Measurements from ENCODE around the gene TBX6. TPM values are rescaled to one million over a fixed set of nuclear protein-coding genes. Genes with fewer than 3 reads are reported as not detected.

Gene TBX6
- total and polyA plus RNA-seq, 5 donors from 2014 or later, result 0.29 to 0.42 TPM; not detected in 3

- H3K27me3 Mint-ChIP-seq, result peaks cover 8% of the 10 kb centered on the region
- no peaks in the 10 kb centered on the region for H3K9me3 Mint-ChIP-seq
- H3K4me3 Mint-ChIP-seq, result peak within 1 kb of the TSS; percentile 96 to 100 (median 100)
- H3K27ac Mint-ChIP-seq, result peak within 1 kb of the TSS; percentile 95 to 99 (median 96)
- peaks cover 13% of the 10 kb centered on the region for H3K36me3 Mint-ChIP-seq
- peaks cover 53% of the 10 kb centered on the region for H3K4me1 ChIP-seq (ENCODE audit: control insufficient read depth, insufficient read depth, low read length, poor library complexity, severe bottlenecking)
- H3K27ac ChIP-seq (ENCODE audit: insufficient read depth, low read length, poor library complexity, severe bottlenecking), result peak within 1 kb of the TSS; percentile 93
- H3K4me3 ChIP-seq (ENCODE audit: low read depth, low read length), result peak within 1 kb of the TSS; percentile 88
- peak; percentile 91 to 99 (median 94) for DNase-seq
- peaks cover 8 to 46% (median 23%) of the 10 kb centered on the region in 4 donors for H3K4me1 Mint-ChIP-seq
- H3K9me3 ChIP-seq (ENCODE audit: control insufficient read depth in 2 of 2, low read length in 2 of 2), result no peaks in the 10 kb centered on the region
- peaks cover 31% of the 10 kb centered on the region for H3K36me3 ChIP-seq (ENCODE audit: control insufficient read depth, insufficient read depth, low read length)
- no peaks in the 10 kb centered on the region for H3K27me3 ChIP-seq (ENCODE audit: control insufficient read depth, insufficient read depth, low read length)
- peak; percentile 86 to 89 for ATAC-seq (ENCODE audit: low read depth in 2 of 2)
Measured at GRCh38 chr16:30065102-30065942, 26.4 kb downstream of the TBX6 start, which contains the start of gene ALDOA. ALDOA (plus strand) TSS chr16:30065760; CDS start chr16:30066898, 1,138 bp downstream.

- Mint-ChIP-seq H3K9me3 (no peaks in the 10 kb centered on the region), H3K27me3 (peaks cover 8% of the 10 kb centered on the region), H3K4me1 (peaks cover 7 to 43% (median 22%) of the 10 kb centered on the region in 4 donors), H3K36me3 (peaks cover 10% of the 10 kb centered on the region), H3K27ac (peak overlapping the region; percentile 96 to 99 (median 99)), H3K4me3 (peak overlapping the region; percentile 96 to 100 (median 100))
- peaks cover 25% of the 10 kb centered on the region for H3K36me3 ChIP-seq (ENCODE audit: control insufficient read depth, insufficient read depth, low read length)
- ATAC-seq (ENCODE audit: low read depth in 2 of 2) (no peak), DNase-seq (no peak)
- peak overlapping the region; percentile 93 for H3K27ac ChIP-seq (ENCODE audit: insufficient read depth, low read length, poor library complexity, severe bottlenecking)
- peaks cover 47% of the 10 kb centered on the region for H3K4me1 ChIP-seq (ENCODE audit: control insufficient read depth, insufficient read depth, low read length, poor library complexity, severe bottlenecking)
- no peaks in the 10 kb centered on the region for H3K27me3 ChIP-seq (ENCODE audit: control insufficient read depth, insufficient read depth, low read length)
- H3K4me3 ChIP-seq (ENCODE audit: low read depth, low read length), result peak overlapping the region; percentile 88
- no peaks in the 10 kb centered on the region for H3K9me3 ChIP-seq (ENCODE audit: control insufficient read depth in 2 of 2, low read length in 2 of 2)
Measured at GRCh38 chr16:30064729-30065101, 27.0 kb downstream of the TBX6 start.

- no peaks in the 10 kb centered on the region for H3K9me3 Mint-ChIP-seq
- peak overlapping the region; percentile 96 to 99 (median 99) for H3K27ac Mint-ChIP-seq
- Histone ChIP-seq H3K4me3 (ENCODE audit: low read depth, low read length) (peak overlapping the region; percentile 88), H3K27me3 (ENCODE audit: control insufficient read depth, insufficient read depth, low read length) (no peaks in the 10 kb centered on the region), H3K36me3 (ENCODE audit: control insufficient read depth, insufficient read depth, low read length) (peaks cover 19% of the 10 kb centered on the region), H3K9me3 (ENCODE audit: control insufficient read depth in 2 of 2, low read length in 2 of 2) (no peaks in the 10 kb centered on the region), H3K4me1 (ENCODE audit: control insufficient read depth, insufficient read depth, low read length, poor library complexity, severe bottlenecking) (peaks cover 41% of the 10 kb centered on the region), H3K27ac (ENCODE audit: insufficient read depth, low read length, poor library complexity, severe bottlenecking) (peak overlapping the region; percentile 93)
- H3K36me3 Mint-ChIP-seq, result peaks cover 7% of the 10 kb centered on the region
- H3K4me3 Mint-ChIP-seq, result peak overlapping the region; percentile 96 to 100 (median 100)
- peaks cover 8% of the 10 kb centered on the region for H3K27me3 Mint-ChIP-seq
- ATAC-seq (ENCODE audit: low read depth in 2 of 2), result peak; percentile 25 to 30
- DNase-seq, result peak; percentile 47 to 87 (median 75)
- H3K4me1 Mint-ChIP-seq, result peaks cover 7 to 37% (median 19%) of the 10 kb centered on the region in 4 donors
Measured at GRCh38 chr16:30063893-30064728, 27.6 kb downstream of the TBX6 start.

GRCh38 chr16:30063278-30063892 is 28.3 kb downstream of the TBX6 start:
- Histone ChIP-seq H3K4me1 (ENCODE audit: control insufficient read depth, insufficient read depth, low read length, poor library complexity, severe bottlenecking) (peaks cover 33% of the 10 kb centered on the region), H3K9me3 (ENCODE audit: control insufficient read depth in 2 of 2, low read length in 2 of 2) (no peaks in the 10 kb centered on the region), H3K27me3 (ENCODE audit: control insufficient read depth, insufficient read depth, low read length) (no peaks in the 10 kb centered on the region), H3K36me3 (ENCODE audit: control insufficient read depth, insufficient read depth, low read length) (peaks cover 12% of the 10 kb centered on the region), H3K27ac (ENCODE audit: insufficient read depth, low read length, poor library complexity, severe bottlenecking) (peak overlapping the region; percentile 93), H3K4me3 (ENCODE audit: low read depth, low read length) (no peak overlapping the region)
- Mint-ChIP-seq H3K27ac (peak overlapping the region; percentile 20 to 99 (median 96)), H3K4me3 (peak overlapping the region; percentile 96 to 100 (median 100)), H3K9me3 (no peaks in the 10 kb centered on the region), H3K27me3 (peaks cover 8% of the 10 kb centered on the region), H3K36me3 (peaks cover 2% of the 10 kb centered on the region), H3K4me1 (peaks cover 3 to 30% (median 14%) of the 10 kb centered on the region in 4 donors)
- ATAC-seq (ENCODE audit: low read depth in 2 of 2), result no peak
- no peak for DNase-seq

- Histone ChIP-seq H3K4me1 (ENCODE audit: control insufficient read depth, insufficient read depth, low read length, poor library complexity, severe bottlenecking) (peaks cover 12% of the 10 kb centered on the region), H3K9me3 (ENCODE audit: control insufficient read depth in 2 of 2, low read length in 2 of 2) (no peaks in the 10 kb centered on the region), H3K27ac (ENCODE audit: insufficient read depth, low read length, poor library complexity, severe bottlenecking) (no peak overlapping the region), H3K4me3 (ENCODE audit: low read depth, low read length) (no peak overlapping the region), H3K36me3 (ENCODE audit: control insufficient read depth, insufficient read depth, low read length) (no peaks in the 10 kb centered on the region), H3K27me3 (ENCODE audit: control insufficient read depth, insufficient read depth, low read length) (no peaks in the 10 kb centered on the region)
- Mint-ChIP-seq H3K27me3 (peaks cover 8% of the 10 kb centered on the region), H3K4me3 (peak overlapping the region in 2 of 4 donors; percentile 58 to 69), H3K36me3 (no peaks in the 10 kb centered on the region), H3K9me3 (no peaks in the 10 kb centered on the region), H3K27ac (peak overlapping the region in 2 of 3 donors; percentile 43 to 48), H3K4me1 (peaks cover 0 to 13% (median 5%) of the 10 kb centered on the region in 4 donors)
- DNase-seq, result no peak
- no peak for ATAC-seq (ENCODE audit: low read depth in 2 of 2)
Measured at GRCh38 chr16:30060836-30061554, 30.7 kb downstream of the TBX6 start.

- H3K4me3 Mint-ChIP-seq, result peak overlapping the region in 2 of 4 donors; percentile 58 to 69
Measured at GRCh38 chr16:30060346-30060745, 31.4 kb downstream of the TBX6 start.

More at GRCh38 chr16:30060346-30060745, 31.4 kb downstream of the TBX6 start:
- ATAC-seq (ENCODE audit: low read depth in 2 of 2) (no peak), DNase-seq (no peak)
- H3K4me1 Mint-ChIP-seq, result peaks cover 0 to 15% (median 6%) of the 10 kb centered on the region in 4 donors
- H3K27ac ChIP-seq (ENCODE audit: insufficient read depth, low read length, poor library complexity, severe bottlenecking), result no peak overlapping the region
- no peaks in the 10 kb centered on the region for H3K36me3 ChIP-seq (ENCODE audit: control insufficient read depth, insufficient read depth, low read length)
- H3K36me3 Mint-ChIP-seq, result no peaks in the 10 kb centered on the region
- H3K9me3 Mint-ChIP-seq, result no peaks in the 10 kb centered on the region
- H3K4me1 ChIP-seq (ENCODE audit: control insufficient read depth, insufficient read depth, low read length, poor library complexity, severe bottlenecking), result peaks cover 13% of the 10 kb centered on the region
- H3K4me3 ChIP-seq (ENCODE audit: low read depth, low read length), result no peak overlapping the region
- no peaks in the 10 kb centered on the region for H3K27me3 ChIP-seq (ENCODE audit: control insufficient read depth, insufficient read depth, low read length)
- H3K27me3 Mint-ChIP-seq, result peaks cover 8% of the 10 kb centered on the region
- H3K27ac Mint-ChIP-seq, result peak overlapping the region in 1 of 3 donors; percentile 43
- H3K9me3 ChIP-seq (ENCODE audit: control insufficient read depth in 2 of 2, low read length in 2 of 2), result no peaks in the 10 kb centered on the region
